A673 (cell line): Measurements from ENCODE around the gene PEA15.

Experiments
- EZH2 ChIP-seq: fragments of 200-600 bp; sonication (generic); IDR thresholded peaks from 2 replicates; pipeline ENCODE4 v1.6.1; 2017; ENCODE audit warnings: borderline replicate concordance, low read depth, mild to moderate bottlenecking, mixed read lengths, antibody characterized with exemption, low read length; ENCODE audit not compliant: poor library complexity, severe bottlenecking
- TF ChIP-seq, protein P1 (sequence below): fragments of 300-800, 200-600 bp; sonication (generic); conservative IDR thresholded peaks from 2 replicates; pipeline ENCODE4 v1.5.1; 2017; ENCODE audit warnings: low read depth, mild to moderate bottlenecking, antibody characterized with exemption, low read length, moderate library complexity, mixed read lengths

- TF ChIP-seq, protein P1, sequence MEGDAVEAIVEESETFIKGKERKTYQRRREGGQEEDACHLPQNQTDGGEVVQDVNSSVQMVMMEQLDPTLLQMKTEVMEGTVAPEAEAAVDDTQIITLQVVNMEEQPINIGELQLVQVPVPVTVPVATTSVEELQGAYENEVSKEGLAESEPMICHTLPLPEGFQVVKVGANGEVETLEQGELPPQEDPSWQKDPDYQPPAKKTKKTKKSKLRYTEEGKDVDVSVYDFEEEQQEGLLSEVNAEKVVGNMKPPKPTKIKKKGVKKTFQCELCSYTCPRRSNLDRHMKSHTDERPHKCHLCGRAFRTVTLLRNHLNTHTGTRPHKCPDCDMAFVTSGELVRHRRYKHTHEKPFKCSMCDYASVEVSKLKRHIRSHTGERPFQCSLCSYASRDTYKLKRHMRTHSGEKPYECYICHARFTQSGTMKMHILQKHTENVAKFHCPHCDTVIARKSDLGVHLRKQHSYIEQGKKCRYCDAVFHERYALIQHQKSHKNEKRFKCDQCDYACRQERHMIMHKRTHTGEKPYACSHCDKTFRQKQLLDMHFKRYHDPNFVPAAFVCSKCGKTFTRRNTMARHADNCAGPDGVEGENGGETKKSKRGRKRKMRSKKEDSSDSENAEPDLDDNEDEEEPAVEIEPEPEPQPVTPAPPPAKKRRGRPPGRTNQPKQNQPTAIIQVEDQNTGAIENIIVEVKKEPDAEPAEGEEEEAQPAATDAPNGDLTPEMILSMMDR, result no peak
- TF ChIP-seq EZH2, result no peak
Observed at GRCh38 chr1:160169553-160170399, 35.4 kb upstream of the PEA15 start.
